GM23338 (cell line): Measurements from ENCODE around the gene PNPLA1. TPM values are rescaled to one million over a fixed set of nuclear protein-coding genes. Genes with fewer than 3 reads are reported as not detected.

Experiments used
- ATAC-seq: fragments of 200-7000 bp; cut with Tn5 transposase; 3 replicates; pipeline ENCODE4 v1.9.1; 2020
- DNase-seq: peaks from one replicate; pipeline ENCODE4 v3.0.0-alpha.2; 2015; ENCODE audit warnings: low spot score
- H2AFZ ChIP-seq: fragments of 200-600 bp; sonication (generic); 2 replicates; pipeline ENCODE4 v1.8.0; 2016; ENCODE audit warnings: antibody characterized with exemption, mild to moderate bottlenecking, moderate library complexity
- H3F3A ChIP-seq: fragments of 200-600 bp; sonication (generic); replicated peaks from 2 replicates; pipeline ENCODE4 v1.8.0; 2017; ENCODE audit warnings: antibody characterized with exemption, mixed run types, low read depth
- H3K27ac ChIP-seq: fragments of 200-600 bp; sonication (generic); 2 replicates; pipeline ENCODE4 v1.6.1; 2016; ENCODE audit warnings: low read depth
- H3K27me3 ChIP-seq: fragments of 200-600 bp; sonication (generic); 2 replicates; pipeline ENCODE4 v1.8.0; 2016; ENCODE audit warnings: mild to moderate bottlenecking, mixed run types, moderate library complexity; ENCODE audit not compliant: insufficient read depth
- H3K36me3 ChIP-seq: fragments of 200-600 bp; sonication (generic); 2 replicates; pipeline ENCODE4 v1.8.0; 2016; ENCODE audit warnings: mild to moderate bottlenecking; ENCODE audit not compliant: insufficient read depth
- H3K4me1 ChIP-seq: fragments of 200-600 bp; sonication (generic); 2 replicates; pipeline ENCODE4 v1.8.0; 2016; ENCODE audit warnings: mild to moderate bottlenecking, moderate library complexity; ENCODE audit not compliant: insufficient read depth
- H3K4me2 ChIP-seq: fragments of 200-600 bp; sonication (generic); 2 replicates; pipeline ENCODE4 v1.7.1; 2017; ENCODE audit warnings: mixed run types
- H3K4me3 ChIP-seq: fragments of 200-600 bp; sonication (generic); 2 replicates; pipeline ENCODE4 v1.6.1; 2016; ENCODE audit warnings: mixed run types
- H3K79me2 ChIP-seq: fragments of 200-600 bp; sonication (generic); replicated peaks from 2 replicates; pipeline ENCODE4 v1.8.0; 2017; ENCODE audit warnings: mild to moderate bottlenecking; ENCODE audit not compliant: insufficient read depth
- H3K9me2 ChIP-seq: fragments of 200-600 bp; sonication (generic); 2 replicates; pipeline ENCODE4 v1.8.0; 2017; ENCODE audit not compliant: insufficient read depth
- H4K20me1 ChIP-seq: fragments of 200-600 bp; sonication (generic); replicated peaks from 2 replicates; pipeline ENCODE4 v1.8.0; 2017; ENCODE audit warnings: mild to moderate bottlenecking; ENCODE audit not compliant: insufficient read depth
- H3K27ac Mint-ChIP-seq: 2 replicates; pipeline ENCODE4 v1.8.0; 2020; ENCODE audit warnings: inconsistent platforms, mild to moderate bottlenecking, moderate library complexity, mixed read lengths
- H3K27me3 Mint-ChIP-seq: 3 replicates; pipeline ENCODE4 v1.8.0; 2022; ENCODE audit warnings: low read depth, mild to moderate bottlenecking, moderate library complexity, mixed read lengths, inconsistent platforms; ENCODE audit not compliant: insufficient read depth, poor library complexity
- H3K36me3 Mint-ChIP-seq: 3 replicates; pipeline ENCODE4 v1.8.0; 2021; ENCODE audit warnings: low read depth, mild to moderate bottlenecking, inconsistent platforms, moderate library complexity, mixed read lengths
- H3K4me1 Mint-ChIP-seq: 3 replicates; pipeline ENCODE4 v1.8.0; 2020; ENCODE audit warnings: mild to moderate bottlenecking, inconsistent platforms, mixed read lengths
- H3K4me3 Mint-ChIP-seq: 3 replicates; pipeline ENCODE4 v1.8.0; 2021; ENCODE audit warnings: moderate library complexity, mild to moderate bottlenecking, inconsistent platforms, mixed read lengths
- H3K9me3 Mint-ChIP-seq: 3 replicates; pipeline ENCODE4 v1.8.0; 2020; ENCODE audit warnings: moderate library complexity, mild to moderate bottlenecking, inconsistent platforms, mixed read lengths
- CREB1 ChIP-seq: fragments of 250-450 bp; sonication (Bioruptor Pico); IDR thresholded peaks from 2 replicates; pipeline ENCODE4 v1.5.0; 2020; ENCODE audit warnings: low read depth, mild to moderate bottlenecking, moderate library complexity
- CTCF ChIP-seq, 2 experiments: fragments of 200-600 bp in 1 of 2; sonication (generic) in 1 of 2; conservative IDR thresholded peaks; 2 replicates each; pipeline versions ENCODE4 v1.5.1 to v1.6.1; 2016 to 2017; ENCODE audit warnings: antibody characterized with exemption in 2 of 2, low read depth in 2 of 2, mild to moderate bottlenecking in 2 of 2, moderate library complexity in 1 of 2
- ETS1 ChIP-seq: IDR thresholded peaks from 2 replicates; pipeline ENCODE4 v1.6.1; 2016; ENCODE audit warnings: antibody characterized with exemption
- EZH2 ChIP-seq: fragments of 200-600 bp; sonication (generic); IDR thresholded peaks from one replicate; pipeline ENCODE4 v1.8.0; 2017; ENCODE audit warnings: antibody characterized with exemption, mild to moderate bottlenecking, low read depth; ENCODE audit not compliant: unreplicated experiment
- EZH2phosphoT487 ChIP-seq: fragments of 200-600 bp; sonication (generic); IDR thresholded peaks from one replicate; pipeline ENCODE4 v1.8.1; 2018; ENCODE audit warnings: antibody characterized with exemption; ENCODE audit not compliant: unreplicated experiment
- JUNB ChIP-seq: IDR thresholded peaks from one replicate; pipeline ENCODE4 v1.6.1; 2016; ENCODE audit warnings: antibody characterized with exemption; ENCODE audit not compliant: unreplicated experiment
- NANOG ChIP-seq: IDR thresholded peaks from 2 replicates; pipeline ENCODE4 v1.6.1; 2016; ENCODE audit warnings: antibody characterized with exemption, borderline replicate concordance
- POLR2AphosphoS5 ChIP-seq: IDR thresholded peaks from 2 replicates; pipeline ENCODE4 v1.6.1; 2016; ENCODE audit warnings: antibody characterized with exemption, low read depth
- REST ChIP-seq: IDR thresholded peaks from one replicate; pipeline ENCODE4 v1.6.1; 2018; ENCODE audit warnings: antibody characterized with exemption; ENCODE audit not compliant: unreplicated experiment
- STAT1 ChIP-seq: IDR thresholded peaks from one replicate; pipeline ENCODE4 v1.6.1; 2016; ENCODE audit warnings: antibody characterized with exemption; ENCODE audit not compliant: unreplicated experiment
- ZNF114 ChIP-seq: fragments of 250-450 bp; sonication (Bioruptor Pico); IDR thresholded peaks from 2 replicates; pipeline ENCODE4 v1.5.0; 2020; ENCODE audit warnings: mild to moderate bottlenecking, moderate library complexity
- ZNF331 ChIP-seq: fragments of 250-450 bp; sonication (Bioruptor Pico); IDR thresholded peaks from 2 replicates; pipeline ENCODE4 v1.5.0; 2020; ENCODE audit warnings: low read depth, mild to moderate bottlenecking, moderate library complexity
- ZNF462 ChIP-seq: fragments of 250-450 bp; sonication (Bioruptor Pico); IDR thresholded peaks from 2 replicates; pipeline ENCODE4 v1.5.0; 2020; ENCODE audit warnings: mild to moderate bottlenecking, moderate library complexity
- polyA plus RNA-seq: library from polyadenylated mRNA; unstranded; fragments of >200 nt; fragmentation: Nextera tagmentation; extraction: Ambion mirVana; gene quantifications from 2 replicates; pipeline ENCODE4 v1.2.1, GENCODE V29; 2016
- total RNA-seq: library from RNA; depleted of rRNA; stranded (reverse); fragments of >200 nt; shearing (Covaris generic); gene quantifications from 2 replicates; pipeline ENCODE4 v1.2.3, GENCODE V29; 2014

PNPLA1 gene
- total and polyA plus RNA-seq, 2 experiments from 2014 or later: not detected

- Histone ChIP-seq H3K4me3 (no peak overlapping the region), H3K36me3 (no peaks in the 10 kb centered on the region), H3K27me3 (no peaks in the 10 kb centered on the region), H3K79me2 (no peaks in the 10 kb centered on the region), H3K9me2 (no peaks in the 10 kb centered on the region), H2AFZ (no peak overlapping the region), H3F3A (no peaks in the 10 kb centered on the region), H3K4me2 (no peak overlapping the region), H4K20me1 (no peaks in the 10 kb centered on the region), H3K27ac (no peak overlapping the region), H3K4me1 (no peaks in the 10 kb centered on the region)
- no peak overlapping the region for H3K4me3 Mint-ChIP-seq
- no peaks in the 10 kb centered on the region for H3K36me3 Mint-ChIP-seq
- no peaks in the 10 kb centered on the region; the same call in 1 of the 3 replicates for H3K4me1 Mint-ChIP-seq
- H3K27me3 Mint-ChIP-seq: peaks cover 10% of the 10 kb centered on the region
- no peaks in the 10 kb centered on the region; the same call in 1 of the 3 replicates for H3K9me3 Mint-ChIP-seq
- no peak overlapping the region for H3K27ac Mint-ChIP-seq
- TF ChIP-seq NANOG (no peak), EZH2 (no peak), CTCF (conservative IDR thresholded peaks at IDR 0.05; ENCODE audit: low read depth in 2 of 2) (no peak), STAT1 (no peak), EZH2phosphoT487 (no peak), ZNF462 (CRISPR knock-in tag) (no peak), ZNF331 (no peak), POLR2AphosphoS5 (no peak), ETS1 (no peak), ZNF114 (CRISPR knock-in tag) (no peak), JUNB (no peak), CREB1 (no peak), REST (no peak)
- no peak for ATAC-seq
- DNase-seq: no peak
These were observed 6.4 kb upstream of the PNPLA1 start for GRCh38 chr6:36263390-36264000.
